CD8-positive, alpha-beta T cell (primary cell): ENCODE measurements around the gene FCGR3B. TPM values are rescaled to one million over a fixed set of nuclear protein-coding genes. Genes with fewer than 3 reads are reported as not detected.

Source experiments
- total RNA-seq, 46 experiments: library from RNA in 2 of 46; stranded (reverse) in 2 of 46; gene quantifications; one replicate each; pipeline ENCODE4 v1.2.3 and lab custom pipeline; 2021 to 2026

Gene FCGR3B
- total RNA-seq, 2 experiments from 2014 or later: not detected

Other genes with a start within 250 kb of the FCGR3B start
- gene FCGR2A, start 125.7 kb downstream of the FCGR3B start, total RNA-seq: under 1 TPM; 0.31 to 0.46 TPM
- under 1 TPM; 0.17 to 0.30 TPM for gene HSPA6, start 106.6 kb downstream of the FCGR3B start, total RNA-seq
- under 1 TPM; 0.98 to 1.00 TPM for gene FCGR3A, start 81.4 kb downstream of the FCGR3B start, total RNA-seq
- not detected for gene FCGR2B, start 32.0 kb upstream of the FCGR3B start, total RNA-seq
- not detected for gene FCRLA, start 76.1 kb upstream of the FCGR3B start, total RNA-seq
- gene FCRLB, start 90.4 kb upstream of the FCGR3B start, total RNA-seq: under 1 TPM; 0.24 to 0.33 TPM
- 10 to 100 TPM; 27.9 to 31.1 TPM for gene DUSP12, start 118.6 kb upstream of the FCGR3B start, total RNA-seq
- gene ATF6, start 135.1 kb upstream of the FCGR3B start, total RNA-seq: 10 to 100 TPM; 10.5 to 11.6 TPM